LNCaP clone FGC (cell line): ENCODE data around the gene TRMT44.

Experiments
- DNase-seq: peaks from one replicate; pipeline ENCODE4 v3.0.0-alpha.2; 2011; ENCODE audit warnings: low read depth
- H3K4me3 ChIP-seq: 2 replicates; pipeline ENCODE4 v1.5.1; 2011; ENCODE audit warnings: mild to moderate bottlenecking, low read depth, low read length, control low read depth
- CTCF ChIP-seq: IDR thresholded peaks from 2 replicates; pipeline ENCODE4 v1.5.1; 2012; ENCODE audit warnings: mild to moderate bottlenecking; ENCODE audit not compliant: control insufficient read depth, insufficient read depth; ENCODE audit errors: extremely low read depth

The TRMT44 gene

GRCh38 chr4:8501781-8502180, 61.2 kb downstream of the TRMT44 start:
- no peak overlapping the region for H3K4me3 ChIP-seq
- no peak for DNase-seq
- TF ChIP-seq CTCF: no peak

- no peak for DNase-seq
- TF ChIP-seq CTCF: no peak
- H3K4me3 ChIP-seq: no peak overlapping the region
Observed at GRCh38 chr4:8502371-8502770, 61.8 kb downstream of the TRMT44 start.

- no peak for DNase-seq
- no peak for TF ChIP-seq CTCF
- H3K4me3 ChIP-seq: no peak overlapping the region
Observed at GRCh38 chr4:8502836-8503585, 62.4 kb downstream of the TRMT44 start.

- TF ChIP-seq CTCF: no peak
- DNase-seq: no peak
- H3K4me3 ChIP-seq: no peak overlapping the region
Observed at GRCh38 chr4:8503801-8504200, 63.2 kb downstream of the TRMT44 start.

GRCh38 chr4:8504279-8505007, 63.9 kb downstream of the TRMT44 start:
- no peak overlapping the region for H3K4me3 ChIP-seq
- peak; percentile 36 for DNase-seq
- peak; percentile 10; the same call in 1 of the 2 replicates for TF ChIP-seq CTCF

GRCh38 chr4:8505229-8505628, 64.7 kb downstream of the TRMT44 start:
- TF ChIP-seq CTCF: no peak
- no peak for DNase-seq
- H3K4me3 ChIP-seq: no peak overlapping the region
